Dendritic cell treated with granulocyte-macrophage colony-stimulating factor and Interleukin-4, amounts not matched to agents 40 ng/mL and 50 ng/mL, for 4 days (primary cell): ENCODE measurements around the gene VWA8.
A peak's percentile ranks its signal among the peaks of the same experiment; 100 is the strongest.

Experiments used
- H3K27ac Mint-ChIP-seq: one replicate; pipeline ENCODE4 v1.8.0; 2022; ENCODE audit warnings: mild to moderate bottlenecking, mixed read lengths
- H3K27me3 Mint-ChIP-seq: one replicate; pipeline ENCODE4 v1.8.0; 2022; ENCODE audit warnings: mild to moderate bottlenecking, mixed read lengths
- H3K36me3 Mint-ChIP-seq: one replicate; pipeline ENCODE4 v1.8.0; 2022; ENCODE audit warnings: low read depth, mixed read lengths
- H3K4me1 Mint-ChIP-seq: one replicate; pipeline ENCODE4 v1.8.0; 2022; ENCODE audit warnings: low read depth, mixed read lengths
- H3K4me3 Mint-ChIP-seq: one replicate; pipeline ENCODE4 v1.8.0; 2022; ENCODE audit warnings: mild to moderate bottlenecking, moderate library complexity, mixed read lengths
- H3K9me3 Mint-ChIP-seq: one replicate; pipeline ENCODE4 v1.8.0; 2022; ENCODE audit warnings: mixed read lengths
- intact Hi-C: fragments of 100-400 bp; cut with micrococcal nuclease; formaldehyde crosslinking; loops from one replicate; pipeline ENCODE4 v1.15.0; 2022

Gene VWA8

GRCh38 chr13:41960637-41961465 is at the start of gene VWA8:
TSS of gene VWA8 (minus strand) at chr13:41961109. CDS start at chr13:41961015, 94 bp downstream.
- intact Hi-C loops: loop anchor here (5.0 kb wide), 1 partner anchor 86 kb away; the partner anchor contains the start of gene DGKH
- peaks cover 6% of the 10 kb centered on the region for H3K36me3 Mint-ChIP-seq
- peak within 1 kb of the TSS; percentile 83 for H3K4me3 Mint-ChIP-seq
- H3K4me1 Mint-ChIP-seq: peaks cover 15% of the 10 kb centered on the region
- H3K9me3 Mint-ChIP-seq: no peaks in the 10 kb centered on the region
- peak within 1 kb of the TSS; percentile 79 for H3K27ac Mint-ChIP-seq
- peaks cover 16% of the 10 kb centered on the region for H3K27me3 Mint-ChIP-seq

GRCh38 chr13:42009057-42009456 is 48.1 kb upstream of the VWA8 start:
- intact Hi-C loops: no loop called here
- H3K4me3 Mint-ChIP-seq: no peak overlapping the region
- no peaks in the 10 kb centered on the region for H3K9me3 Mint-ChIP-seq
- H3K36me3 Mint-ChIP-seq: no peaks in the 10 kb centered on the region
- no peak overlapping the region for H3K27ac Mint-ChIP-seq
- H3K4me1 Mint-ChIP-seq: no peaks in the 10 kb centered on the region
- no peaks in the 10 kb centered on the region for H3K27me3 Mint-ChIP-seq

GRCh38 chr13:42007844-42008243 is 46.9 kb upstream of the VWA8 start:
- H3K36me3 Mint-ChIP-seq: no peaks in the 10 kb centered on the region
- intact Hi-C loops: no loop called here
- no peaks in the 10 kb centered on the region for H3K9me3 Mint-ChIP-seq
- no peak overlapping the region for H3K4me3 Mint-ChIP-seq
- H3K27me3 Mint-ChIP-seq: no peaks in the 10 kb centered on the region
- H3K27ac Mint-ChIP-seq: no peak overlapping the region
- no peaks in the 10 kb centered on the region for H3K4me1 Mint-ChIP-seq

- Mint-ChIP-seq H3K27ac (no peak overlapping the region), H3K9me3 (no peaks in the 10 kb centered on the region), H3K4me3 (no peak overlapping the region)
Measured at GRCh38 chr13:42002066-42002465, 41.2 kb upstream of the VWA8 start.

GRCh38 chr13:42001580-42001979 is 40.7 kb upstream of the VWA8 start:
- intact Hi-C loops: no loop called here
- H3K9me3 Mint-ChIP-seq: no peaks in the 10 kb centered on the region
- no peak overlapping the region for H3K27ac Mint-ChIP-seq
- H3K4me3 Mint-ChIP-seq: no peak overlapping the region
- H3K36me3 Mint-ChIP-seq: no peaks in the 10 kb centered on the region
- H3K4me1 Mint-ChIP-seq: no peaks in the 10 kb centered on the region
- H3K27me3 Mint-ChIP-seq: peaks cover 4% of the 10 kb centered on the region

More at GRCh38 chr13:42002066-42002465, 41.2 kb upstream of the VWA8 start:
- H3K4me1 Mint-ChIP-seq: no peaks in the 10 kb centered on the region
- H3K27me3 Mint-ChIP-seq: peaks cover 4% of the 10 kb centered on the region
- no peaks in the 10 kb centered on the region for H3K36me3 Mint-ChIP-seq
- intact Hi-C loops: no loop called here

GRCh38 chr13:42000846-42001245 is 39.9 kb upstream of the VWA8 start:
- Mint-ChIP-seq H3K4me3 (no peak overlapping the region), H3K27ac (no peak overlapping the region), H3K27me3 (peaks cover 4% of the 10 kb centered on the region), H3K9me3 (no peaks in the 10 kb centered on the region), H3K4me1 (no peaks in the 10 kb centered on the region), H3K36me3 (no peaks in the 10 kb centered on the region)
- intact Hi-C loops: no loop called here

- Mint-ChIP-seq H3K9me3 (no peaks in the 10 kb centered on the region), H3K4me1 (no peaks in the 10 kb centered on the region), H3K27me3 (peaks cover 4% of the 10 kb centered on the region), H3K4me3 (no peak overlapping the region), H3K36me3 (no peaks in the 10 kb centered on the region), H3K27ac (no peak overlapping the region)
- intact Hi-C loops: no loop called here
Measured at GRCh38 chr13:41997396-41997795, 36.5 kb upstream of the VWA8 start.

- Mint-ChIP-seq H3K4me1 (no peaks in the 10 kb centered on the region), H3K27ac (no peak overlapping the region)
Measured at GRCh38 chr13:41995946-41996345, 35.0 kb upstream of the VWA8 start.

GRCh38 chr13:41995336-41995735 is 34.4 kb upstream of the VWA8 start:
- H3K9me3 Mint-ChIP-seq: no peaks in the 10 kb centered on the region
- intact Hi-C loops: no loop called here
- no peak overlapping the region for H3K27ac Mint-ChIP-seq
- H3K36me3 Mint-ChIP-seq: no peaks in the 10 kb centered on the region
- H3K4me1 Mint-ChIP-seq: no peaks in the 10 kb centered on the region
- peaks cover 2% of the 10 kb centered on the region for H3K27me3 Mint-ChIP-seq
- H3K4me3 Mint-ChIP-seq: no peak overlapping the region

More at GRCh38 chr13:41995946-41996345, 35.0 kb upstream of the VWA8 start:
- no peaks in the 10 kb centered on the region for H3K36me3 Mint-ChIP-seq
- H3K27me3 Mint-ChIP-seq: peaks cover 2% of the 10 kb centered on the region
- no peak overlapping the region for H3K4me3 Mint-ChIP-seq
- intact Hi-C loops: no loop called here
- H3K9me3 Mint-ChIP-seq: no peaks in the 10 kb centered on the region

GRCh38 chr13:41994696-41995095 is 33.8 kb upstream of the VWA8 start:
- Mint-ChIP-seq H3K4me1 (no peaks in the 10 kb centered on the region), H3K9me3 (no peaks in the 10 kb centered on the region), H3K27me3 (peaks cover 2% of the 10 kb centered on the region), H3K27ac (no peak overlapping the region), H3K36me3 (no peaks in the 10 kb centered on the region), H3K4me3 (no peak overlapping the region)
- intact Hi-C loops: no loop called here

- Mint-ChIP-seq H3K27ac (no peak overlapping the region), H3K36me3 (no peaks in the 10 kb centered on the region), H3K4me3 (no peak overlapping the region), H3K4me1 (no peaks in the 10 kb centered on the region), H3K27me3 (no peaks in the 10 kb centered on the region), H3K9me3 (no peaks in the 10 kb centered on the region)
- intact Hi-C loops: no loop called here
Measured at GRCh38 chr13:41991936-41992335, 31.0 kb upstream of the VWA8 start.

- intact Hi-C loops: no loop called here
- H3K4me3 Mint-ChIP-seq: no peak overlapping the region
- peaks cover 18% of the 10 kb centered on the region for H3K4me1 Mint-ChIP-seq
Measured at GRCh38 chr13:41988244-41988643, 27.3 kb upstream of the VWA8 start.

GRCh38 chr13:41985788-41986508 is 25.0 kb upstream of the VWA8 start:
- Mint-ChIP-seq H3K36me3 (no peaks in the 10 kb centered on the region), H3K4me3 (no peak overlapping the region), H3K9me3 (no peaks in the 10 kb centered on the region), H3K27me3 (no peaks in the 10 kb centered on the region), H3K4me1 (peaks cover 22% of the 10 kb centered on the region), H3K27ac (no peak overlapping the region)
- intact Hi-C loops: no loop called here

More at GRCh38 chr13:41988244-41988643, 27.3 kb upstream of the VWA8 start:
- Mint-ChIP-seq H3K9me3 (no peaks in the 10 kb centered on the region), H3K27me3 (no peaks in the 10 kb centered on the region), H3K36me3 (no peaks in the 10 kb centered on the region), H3K27ac (no peak overlapping the region)

GRCh38 chr13:41981951-41982715 is 21.2 kb upstream of the VWA8 start:
- H3K27ac Mint-ChIP-seq: no peak overlapping the region
- intact Hi-C loops: no loop called here
- no peaks in the 10 kb centered on the region for H3K36me3 Mint-ChIP-seq
- no peak overlapping the region for H3K4me3 Mint-ChIP-seq
- no peaks in the 10 kb centered on the region for H3K9me3 Mint-ChIP-seq
- H3K27me3 Mint-ChIP-seq: no peaks in the 10 kb centered on the region
- H3K4me1 Mint-ChIP-seq: peaks cover 29% of the 10 kb centered on the region
